ENCODE results near the gene CTTN. TPM values are rescaled to one million over a fixed set of nuclear protein-coding genes. Genes with fewer than 3 reads are reported as not detected.

Gene CTTN
- total and polyA plus RNA-seq, 2 experiments from 2014 or later = 72.5 to 245 TPM

DNA sequence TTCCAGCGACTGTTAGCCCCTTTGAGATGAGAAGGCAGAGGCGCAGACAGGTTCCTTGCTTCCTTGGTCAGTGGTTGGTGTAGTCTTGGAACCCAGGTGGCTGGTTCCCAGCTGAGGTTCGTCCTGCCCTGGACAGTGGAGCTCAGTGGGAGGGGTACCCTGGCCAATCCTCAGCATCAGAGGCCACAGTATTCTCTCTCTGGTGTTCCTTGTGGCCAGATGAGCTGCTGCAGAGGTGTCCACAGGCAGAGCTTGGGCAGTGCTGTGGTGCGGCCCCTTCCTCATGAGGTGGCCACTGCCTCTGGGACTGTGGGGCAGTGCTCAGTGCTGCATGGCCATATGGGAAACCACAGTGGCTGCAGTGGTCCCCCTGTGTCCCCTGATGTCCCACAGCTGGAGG, 61.8 kb downstream of the CTTN start:
- Histone ChIP-seq H3K4me1 (ENCODE audit: low read depth) (no peaks in the 10 kb centered on the region), H3K27me3 (no peaks in the 10 kb centered on the region), H3K4me3 (no peak overlapping the region), H3K9me3 (ENCODE audit: low read depth) (no peaks in the 10 kb centered on the region), H3K27ac (no peak overlapping the region), H3K36me3 (no peaks in the 10 kb centered on the region)
- DNase-seq (ENCODE audit: low read depth in 1 of 2, low spot score in 1 of 2) = no peak
- TF ChIP-seq, protein P1, sequence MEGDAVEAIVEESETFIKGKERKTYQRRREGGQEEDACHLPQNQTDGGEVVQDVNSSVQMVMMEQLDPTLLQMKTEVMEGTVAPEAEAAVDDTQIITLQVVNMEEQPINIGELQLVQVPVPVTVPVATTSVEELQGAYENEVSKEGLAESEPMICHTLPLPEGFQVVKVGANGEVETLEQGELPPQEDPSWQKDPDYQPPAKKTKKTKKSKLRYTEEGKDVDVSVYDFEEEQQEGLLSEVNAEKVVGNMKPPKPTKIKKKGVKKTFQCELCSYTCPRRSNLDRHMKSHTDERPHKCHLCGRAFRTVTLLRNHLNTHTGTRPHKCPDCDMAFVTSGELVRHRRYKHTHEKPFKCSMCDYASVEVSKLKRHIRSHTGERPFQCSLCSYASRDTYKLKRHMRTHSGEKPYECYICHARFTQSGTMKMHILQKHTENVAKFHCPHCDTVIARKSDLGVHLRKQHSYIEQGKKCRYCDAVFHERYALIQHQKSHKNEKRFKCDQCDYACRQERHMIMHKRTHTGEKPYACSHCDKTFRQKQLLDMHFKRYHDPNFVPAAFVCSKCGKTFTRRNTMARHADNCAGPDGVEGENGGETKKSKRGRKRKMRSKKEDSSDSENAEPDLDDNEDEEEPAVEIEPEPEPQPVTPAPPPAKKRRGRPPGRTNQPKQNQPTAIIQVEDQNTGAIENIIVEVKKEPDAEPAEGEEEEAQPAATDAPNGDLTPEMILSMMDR (IDR thresholded peaks at IDR 0.05; ENCODE audit: low read depth, low read length) = no peak

DNA sequence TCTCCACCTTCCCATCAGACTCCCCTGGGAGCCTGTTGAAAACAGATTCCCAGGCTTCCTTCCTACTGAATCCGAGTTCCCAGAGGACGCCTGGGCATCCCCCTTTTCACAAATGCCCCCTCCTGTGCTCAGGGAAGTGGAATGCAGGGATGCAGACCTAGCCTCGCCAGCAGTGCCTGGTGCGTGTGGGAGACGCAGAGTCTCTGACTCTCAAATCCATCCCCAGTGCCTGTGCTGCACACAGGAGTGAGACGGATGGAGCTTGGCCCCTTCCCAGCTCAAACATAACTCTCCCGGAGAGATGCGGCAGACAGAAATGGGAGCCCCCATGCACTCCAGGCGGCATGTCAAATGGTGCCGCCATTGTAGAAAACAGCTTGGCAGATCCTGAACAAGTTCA, 62.6 kb downstream of the CTTN start:
- H3K27me3 ChIP-seq = no peaks in the 10 kb centered on the region
- no peak overlapping the region for H3K4me3 ChIP-seq
- TF ChIP-seq, protein P1 (IDR thresholded peaks at IDR 0.05; ENCODE audit: low read depth, low read length) = no peak
- no peak for DNase-seq (ENCODE audit: low read depth in 1 of 2, low spot score in 1 of 2)
- no peaks in the 10 kb centered on the region for H3K9me3 ChIP-seq (ENCODE audit: low read depth)
- H3K36me3 ChIP-seq = no peaks in the 10 kb centered on the region
- H3K27ac ChIP-seq = no peak overlapping the region
- no peaks in the 10 kb centered on the region for H3K4me1 ChIP-seq (ENCODE audit: low read depth)

DNA sequence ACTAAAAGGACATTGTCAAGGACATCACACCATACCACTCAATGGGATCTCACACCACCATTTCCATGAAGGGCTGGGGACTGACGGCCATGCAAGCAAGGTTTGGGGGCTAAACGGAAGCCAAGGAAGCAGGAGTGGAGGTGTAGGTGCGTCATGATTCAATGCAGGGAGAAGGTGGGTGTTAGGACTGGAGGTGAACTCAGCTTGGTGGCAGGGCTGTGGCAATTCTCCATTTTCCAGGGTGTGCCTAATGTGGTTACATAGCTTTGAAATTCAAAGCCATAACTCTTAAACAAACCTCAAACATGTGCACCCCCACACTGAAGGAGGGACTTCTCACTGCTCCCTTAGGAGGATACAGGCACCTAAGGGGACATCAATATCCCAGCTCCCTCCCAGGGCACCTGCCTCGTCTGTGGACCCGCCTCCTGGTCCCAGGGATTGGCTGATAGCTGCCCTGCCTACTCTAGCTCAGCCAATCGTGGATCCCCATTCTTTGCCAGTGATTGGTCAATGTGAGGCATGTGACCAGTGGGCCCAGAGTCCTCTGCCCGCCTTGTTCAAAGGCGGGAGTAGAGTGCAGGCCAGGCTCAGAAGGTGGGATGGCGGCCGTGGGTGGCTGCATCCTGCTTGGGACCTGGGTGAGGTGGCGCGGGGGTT, 64.6 kb downstream of the CTTN start:
- DNase-seq (ENCODE audit: low read depth in 1 of 2, low spot score in 1 of 2) = no peak
- Histone ChIP-seq H3K36me3 (no peaks in the 10 kb centered on the region), H3K4me3 (no peak overlapping the region), H3K4me1 (ENCODE audit: low read depth) (no peaks in the 10 kb centered on the region), H3K27me3 (no peaks in the 10 kb centered on the region), H3K9me3 (ENCODE audit: low read depth) (no peaks in the 10 kb centered on the region), H3K27ac (no peak overlapping the region)
- TF ChIP-seq, protein P1 (IDR thresholded peaks at IDR 0.05; ENCODE audit: low read depth, low read length) = no peak

DNA sequence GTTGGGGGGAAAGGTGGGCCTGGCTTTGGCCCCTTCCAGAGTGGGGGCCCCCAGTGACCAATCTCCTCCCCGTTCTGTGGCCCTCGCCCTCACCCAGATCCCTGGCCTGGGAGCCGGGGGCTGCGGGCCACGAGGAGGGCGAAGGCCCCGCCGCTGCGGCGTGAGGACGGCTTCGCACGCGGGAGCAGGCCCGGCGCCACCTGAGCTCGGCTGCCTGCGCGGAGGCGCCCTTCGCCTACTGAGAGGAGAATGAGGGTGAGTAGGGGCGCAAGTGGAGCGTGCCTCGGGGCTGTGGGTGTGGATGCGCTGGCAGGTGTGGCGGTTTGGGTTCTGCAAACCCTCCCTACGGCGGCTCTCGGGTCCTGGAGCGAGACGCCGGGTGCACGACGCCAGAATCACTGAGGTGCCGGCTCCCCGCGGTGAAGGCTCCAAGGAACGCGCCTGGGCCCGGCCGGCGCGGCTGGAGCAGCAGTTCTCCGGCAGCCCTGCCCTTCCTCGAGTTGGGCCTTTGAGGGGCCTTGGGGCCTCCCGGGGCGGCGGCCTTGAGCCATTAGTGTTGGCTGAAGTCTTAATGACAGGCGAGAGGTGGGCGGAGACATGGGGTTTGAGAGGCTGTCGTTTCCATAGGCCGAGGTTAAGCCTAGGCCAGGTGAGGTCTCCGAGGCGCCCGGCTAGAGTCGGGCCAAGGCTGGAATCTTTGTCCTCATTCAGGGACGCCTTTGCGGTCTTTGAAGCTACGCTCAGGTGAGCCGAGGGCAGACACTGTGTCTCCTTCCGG, 65.3 kb downstream of the CTTN start:
- DNase-seq (ENCODE audit: low read depth in 1 of 2, low spot score in 1 of 2) = no peak
- Histone ChIP-seq H3K27ac (no peak overlapping the region), H3K27me3 (no peaks in the 10 kb centered on the region), H3K9me3 (ENCODE audit: low read depth) (no peaks in the 10 kb centered on the region), H3K4me1 (ENCODE audit: low read depth) (no peaks in the 10 kb centered on the region), H3K36me3 (no peaks in the 10 kb centered on the region), H3K4me3 (no peak overlapping the region)
- TF ChIP-seq, protein P1 (IDR thresholded peaks at IDR 0.05; ENCODE audit: low read depth, low read length) = no peak

DNA sequence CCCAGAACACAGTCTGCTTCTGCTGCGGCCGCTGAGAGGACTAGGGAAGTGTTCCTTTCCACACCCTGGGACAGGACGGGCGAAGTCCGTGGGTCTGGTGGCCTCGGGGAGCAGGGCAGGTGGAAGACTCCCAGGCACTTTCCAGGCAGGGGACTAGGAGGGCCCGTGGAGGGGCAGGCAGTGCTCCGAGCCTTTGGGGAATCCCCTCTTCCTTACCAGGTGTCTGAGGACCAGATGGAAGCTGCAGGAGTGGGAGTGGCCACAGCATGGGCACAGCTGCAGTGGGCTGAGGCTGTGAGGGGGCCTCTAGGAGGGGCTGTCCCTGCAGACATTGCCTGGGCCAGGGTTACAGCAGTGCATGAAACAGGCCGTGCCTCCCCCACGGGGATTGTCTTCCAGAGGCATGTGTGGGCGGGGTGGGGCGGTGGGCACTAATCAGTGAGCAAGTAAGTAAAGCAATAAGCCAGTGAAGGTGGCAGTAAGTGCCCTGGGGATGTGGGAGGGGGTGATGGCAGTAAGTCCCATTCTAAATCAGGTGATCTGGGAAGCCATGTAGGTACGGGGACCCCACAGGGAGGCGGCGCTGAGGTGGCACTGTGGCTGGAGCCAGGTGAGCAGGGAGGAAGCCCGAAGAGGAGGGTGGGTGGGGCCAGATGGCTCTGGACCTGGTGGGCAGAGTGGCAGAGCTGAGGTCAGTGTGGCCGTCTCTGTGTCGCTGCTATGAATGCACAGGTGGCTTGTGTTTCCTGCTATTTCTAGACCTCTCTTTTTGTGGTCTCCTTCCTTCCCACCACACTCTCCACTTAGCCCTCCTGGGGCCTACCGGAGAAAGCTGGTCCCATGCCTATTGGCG, 66.4 kb downstream of the CTTN start:
- Histone ChIP-seq H3K4me1 (ENCODE audit: low read depth) (peaks cover under 1% of the 10 kb centered on the region), H3K27ac (no peak overlapping the region), H3K4me3 (no peak overlapping the region), H3K36me3 (no peaks in the 10 kb centered on the region), H3K9me3 (ENCODE audit: low read depth) (no peaks in the 10 kb centered on the region), H3K27me3 (no peaks in the 10 kb centered on the region)
- TF ChIP-seq, protein P1 (IDR thresholded peaks at IDR 0.05; ENCODE audit: low read depth, low read length) = no peak
- no peak for DNase-seq (ENCODE audit: low read depth in 1 of 2, low spot score in 1 of 2)

Measured in cardiac muscle cell (in vitro differentiated cells and primary cell).